ENCODE results near the gene ARV1.

DNA sequence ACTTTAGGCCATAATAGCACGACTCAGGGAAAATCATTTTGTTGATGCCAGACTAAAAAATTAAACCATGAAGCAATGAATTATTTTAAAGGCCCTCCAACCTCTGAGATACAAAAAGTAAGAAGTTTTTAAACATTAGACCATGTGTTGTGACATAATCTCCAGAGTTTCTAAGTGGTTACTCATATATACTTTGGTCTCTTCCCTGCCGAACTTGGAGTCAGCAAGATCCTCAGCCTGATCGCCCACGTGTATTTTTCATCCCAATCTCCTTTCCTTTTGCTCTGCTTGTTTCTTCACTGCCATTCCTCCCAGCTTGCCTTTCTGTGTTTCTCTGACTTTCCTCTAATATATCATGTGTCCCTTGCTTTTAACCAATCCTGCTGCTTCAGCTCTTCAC, 3.8 kb downstream of the ARV1 start:
- no peak for TF ChIP-seq POLR2A (IDR thresholded peaks at IDR 0.05)
- TF ChIP-seq, protein P1, sequence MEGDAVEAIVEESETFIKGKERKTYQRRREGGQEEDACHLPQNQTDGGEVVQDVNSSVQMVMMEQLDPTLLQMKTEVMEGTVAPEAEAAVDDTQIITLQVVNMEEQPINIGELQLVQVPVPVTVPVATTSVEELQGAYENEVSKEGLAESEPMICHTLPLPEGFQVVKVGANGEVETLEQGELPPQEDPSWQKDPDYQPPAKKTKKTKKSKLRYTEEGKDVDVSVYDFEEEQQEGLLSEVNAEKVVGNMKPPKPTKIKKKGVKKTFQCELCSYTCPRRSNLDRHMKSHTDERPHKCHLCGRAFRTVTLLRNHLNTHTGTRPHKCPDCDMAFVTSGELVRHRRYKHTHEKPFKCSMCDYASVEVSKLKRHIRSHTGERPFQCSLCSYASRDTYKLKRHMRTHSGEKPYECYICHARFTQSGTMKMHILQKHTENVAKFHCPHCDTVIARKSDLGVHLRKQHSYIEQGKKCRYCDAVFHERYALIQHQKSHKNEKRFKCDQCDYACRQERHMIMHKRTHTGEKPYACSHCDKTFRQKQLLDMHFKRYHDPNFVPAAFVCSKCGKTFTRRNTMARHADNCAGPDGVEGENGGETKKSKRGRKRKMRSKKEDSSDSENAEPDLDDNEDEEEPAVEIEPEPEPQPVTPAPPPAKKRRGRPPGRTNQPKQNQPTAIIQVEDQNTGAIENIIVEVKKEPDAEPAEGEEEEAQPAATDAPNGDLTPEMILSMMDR (IDR thresholded peaks at IDR 0.05) = no peak
